ENCODE results near the gene KLHL35.

Gene KLHL35, protein sequence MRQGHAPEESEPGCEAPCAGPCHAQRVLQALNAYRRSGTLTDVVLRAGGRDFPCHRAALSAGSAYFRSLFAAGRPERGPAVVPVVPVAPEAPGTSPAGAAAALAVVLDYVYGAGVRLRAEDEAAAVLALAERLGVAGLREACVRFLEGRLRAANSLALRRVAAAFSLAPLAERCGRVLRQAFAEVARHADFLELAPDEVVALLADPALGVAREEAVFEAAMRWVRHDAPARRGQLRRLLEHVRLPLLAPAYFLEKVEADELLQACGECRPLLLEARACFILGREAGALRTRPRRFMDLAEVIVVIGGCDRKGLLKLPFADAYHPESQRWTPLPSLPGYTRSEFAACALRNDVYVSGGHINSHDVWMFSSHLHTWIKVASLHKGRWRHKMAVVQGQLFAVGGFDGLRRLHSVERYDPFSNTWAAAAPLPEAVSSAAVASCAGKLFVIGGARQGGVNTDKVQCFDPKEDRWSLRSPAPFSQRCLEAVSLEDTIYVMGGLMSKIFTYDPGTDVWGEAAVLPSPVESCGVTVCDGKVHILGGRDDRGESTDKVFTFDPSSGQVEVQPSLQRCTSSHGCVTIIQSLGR

GRCh38 chr11:75432911-75433321, at the start of gene KLHL35:
KLHL35 (minus strand) TSS chr11:75433203; CDS start chr11:75430629, 2,574 bp downstream.
- Histone ChIP-seq H3K4me2 (ENCODE audit: insufficient read depth, low read length) (no peak within 1 kb of the TSS), H4K20me1 (ENCODE audit: insufficient read depth, low read length) (no peaks in the 10 kb centered on the region; the same call in 1 of the 2 replicates), H2AFZ (ENCODE audit: low read depth, low read length) (no peak within 1 kb of the TSS), H3K27ac (ENCODE audit: low read length) (no peak within 1 kb of the TSS), H3K4me3 (ENCODE audit: low read depth in 1 of 2, low read length in 2 of 2) (no peak within 1 kb of the TSS), H3K36me3 (ENCODE audit: insufficient read depth, low read length) (no peaks in the 10 kb centered on the region), H3K9me3 (ENCODE audit: insufficient read depth, low read length, severe bottlenecking) (no peaks in the 10 kb centered on the region), H3K9ac (ENCODE audit: low read depth, low read length) (no peak within 1 kb of the TSS), H3K27me3 (ENCODE audit: insufficient read depth, low read length, poor library complexity) (no peaks in the 10 kb centered on the region), H3K4me1 (ENCODE audit: insufficient read depth, low read length) (no peaks in the 10 kb centered on the region), H3K79me2 (ENCODE audit: insufficient read depth, low read length) (no peaks in the 10 kb centered on the region)
- ATAC-seq (ENCODE audit: insufficient read depth, low read depth) (no peak), DNase-seq (no peak)
- TF ChIP-seq CTCF (IDR thresholded peaks at IDR 0.05; ENCODE audit: borderline replicate concordance, extremely low read depth, low read length, poor library complexity, severe bottlenecking) (no peak), EZH2 (IDR thresholded peaks at IDR 0.05; ENCODE audit: borderline replicate concordance, low read depth, low read length, severe bottlenecking) (no peak)

GRCh38 chr11:75481922-75482606, 49.1 kb upstream of the KLHL35 start:
- no peak for TF ChIP-seq CTCF (IDR thresholded peaks at IDR 0.05; ENCODE audit: borderline replicate concordance, extremely low read depth, low read length, poor library complexity, severe bottlenecking)
- no peak for TF ChIP-seq EZH2 (IDR thresholded peaks at IDR 0.05; ENCODE audit: borderline replicate concordance, low read depth, low read length, severe bottlenecking)
- no peak for DNase-seq
- no peak overlapping the region for H3K9ac ChIP-seq (ENCODE audit: low read depth, low read length)
- H3K4me2 ChIP-seq (ENCODE audit: insufficient read depth, low read length), result no peak overlapping the region
- H3K79me2 ChIP-seq (ENCODE audit: insufficient read depth, low read length), result no peaks in the 10 kb centered on the region
- H4K20me1 ChIP-seq (ENCODE audit: insufficient read depth, low read length), result no peaks in the 10 kb centered on the region
- no peaks in the 10 kb centered on the region for H3K36me3 ChIP-seq (ENCODE audit: insufficient read depth, low read length)
- no peak overlapping the region for H2AFZ ChIP-seq (ENCODE audit: low read depth, low read length)
- no peak overlapping the region for H3K27ac ChIP-seq (ENCODE audit: low read length)
- H3K4me1 ChIP-seq (ENCODE audit: insufficient read depth, low read length), result no peaks in the 10 kb centered on the region
- ATAC-seq (ENCODE audit: insufficient read depth, low read depth), result no peak
- H3K4me3 ChIP-seq (ENCODE audit: low read depth in 1 of 2, low read length in 2 of 2), result no peak overlapping the region
- H3K9me3 ChIP-seq (ENCODE audit: insufficient read depth, low read length, severe bottlenecking), result no peaks in the 10 kb centered on the region
- H3K27me3 ChIP-seq (ENCODE audit: insufficient read depth, low read length, poor library complexity), result no peaks in the 10 kb centered on the region

DNA sequence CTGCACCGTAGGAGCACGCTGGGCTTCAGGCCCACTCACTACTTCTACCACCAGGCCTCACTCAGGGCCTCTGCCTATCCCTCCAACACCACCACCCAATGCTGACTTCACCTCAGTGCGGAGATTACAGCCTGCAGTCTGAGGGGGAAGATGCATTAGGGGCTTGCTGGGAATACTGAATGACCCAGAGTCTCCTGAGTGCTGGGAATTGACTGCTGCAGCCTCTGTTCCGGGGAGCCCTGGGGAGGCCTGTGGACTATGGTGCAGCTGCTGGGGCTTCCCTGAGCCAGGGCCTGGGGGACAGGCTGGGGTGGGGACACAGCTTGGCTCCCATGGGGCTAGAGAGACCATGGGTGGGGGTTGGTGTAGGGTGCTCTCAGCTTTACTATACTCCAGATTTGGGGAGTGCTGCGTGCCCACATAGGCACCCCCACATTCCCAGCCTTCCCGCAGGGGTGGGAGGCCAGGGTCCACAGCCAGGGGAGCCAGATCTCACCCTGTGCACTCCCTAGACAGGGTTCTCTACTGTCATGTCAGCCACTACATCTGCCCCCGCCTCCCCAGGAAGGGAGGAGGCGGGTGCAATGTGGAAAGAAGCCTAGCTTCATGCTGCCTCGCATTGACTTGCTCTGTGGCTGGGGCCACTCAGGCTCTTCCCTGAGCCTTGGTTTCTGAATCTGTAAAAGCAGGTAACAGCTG, 48.4 kb upstream of the KLHL35 start:
- H3K9ac ChIP-seq (ENCODE audit: low read depth, low read length), result no peak overlapping the region
- no peaks in the 10 kb centered on the region for H3K36me3 ChIP-seq (ENCODE audit: insufficient read depth, low read length)
- no peaks in the 10 kb centered on the region for H3K79me2 ChIP-seq (ENCODE audit: insufficient read depth, low read length)
- H3K4me2 ChIP-seq (ENCODE audit: insufficient read depth, low read length), result no peak overlapping the region
- no peaks in the 10 kb centered on the region for H3K9me3 ChIP-seq (ENCODE audit: insufficient read depth, low read length, severe bottlenecking)
- no peaks in the 10 kb centered on the region for H4K20me1 ChIP-seq (ENCODE audit: insufficient read depth, low read length)
- H3K4me3 ChIP-seq (ENCODE audit: low read depth in 1 of 2, low read length in 2 of 2), result no peak overlapping the region
- TF ChIP-seq CTCF (IDR thresholded peaks at IDR 0.05; ENCODE audit: borderline replicate concordance, extremely low read depth, low read length, poor library complexity, severe bottlenecking) (no peak), EZH2 (IDR thresholded peaks at IDR 0.05; ENCODE audit: borderline replicate concordance, low read depth, low read length, severe bottlenecking) (no peak)
- H3K27ac ChIP-seq (ENCODE audit: low read length), result no peak overlapping the region
- ATAC-seq (ENCODE audit: insufficient read depth, low read depth), result no peak
- no peaks in the 10 kb centered on the region for H3K27me3 ChIP-seq (ENCODE audit: insufficient read depth, low read length, poor library complexity)
- no peak for DNase-seq
- H2AFZ ChIP-seq (ENCODE audit: low read depth, low read length), result no peak overlapping the region
- H3K4me1 ChIP-seq (ENCODE audit: insufficient read depth, low read length), result peaks cover 3% of the 10 kb centered on the region
